ACHN (cell line): ENCODE data around the gene RRM1.

ENCODE experiments used
- DNase-seq: peaks from one replicate; pipeline ENCODE4 v3.0.0-alpha.2; 2015
- in situ Hi-C: cut with HindIII; loops from 2 replicates; pipeline ENCODE4 v1.10.0; 2017; ENCODE audit warnings: low sequenced_read_pairs, low pct_ligation_motif_present, low pct_unique_long_range_greater_than_20kb

RRM1 gene

DNA sequence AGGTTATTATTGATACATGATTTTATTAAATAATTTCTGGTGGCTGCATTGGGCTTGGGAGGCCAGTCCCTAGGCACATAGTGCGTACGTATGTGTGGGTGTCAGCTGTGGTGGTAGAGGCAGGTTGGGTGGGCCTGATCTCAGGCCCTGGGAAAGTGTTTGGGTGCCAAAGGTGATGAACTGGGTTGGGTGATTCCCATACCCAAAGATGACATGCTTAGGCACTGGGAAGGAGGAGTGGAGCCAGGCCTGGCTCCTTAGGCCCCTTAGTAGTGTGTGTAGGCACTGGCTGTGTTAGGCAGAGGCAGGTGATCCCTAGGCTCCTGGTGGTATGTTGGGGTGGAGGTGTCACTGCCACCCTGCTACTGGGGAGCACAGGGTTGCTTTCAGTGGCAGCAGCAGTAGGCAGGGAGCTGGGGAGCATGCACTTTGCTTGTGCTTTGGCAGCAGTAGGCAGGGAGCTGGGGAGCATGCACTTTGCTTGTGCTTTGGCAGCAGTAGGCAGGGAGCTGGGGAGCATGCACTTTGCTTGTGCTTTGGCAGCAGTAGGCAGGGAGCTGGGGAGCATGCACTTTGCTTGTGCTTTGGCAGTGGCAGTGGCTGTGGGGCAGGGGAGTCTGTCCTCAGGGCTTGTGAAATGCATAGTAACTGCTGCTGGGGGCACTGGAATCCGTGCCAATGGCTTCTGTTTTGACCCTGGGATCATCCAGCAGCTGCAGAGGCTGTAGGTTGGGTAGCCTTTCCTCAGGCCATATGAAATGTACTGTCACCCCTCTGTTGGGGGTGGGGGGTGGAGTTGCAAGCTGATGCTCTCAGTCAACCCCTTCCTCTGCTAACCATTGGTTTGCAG lies 84.4 kb downstream of the RRM1 start:
- in situ Hi-C loops: no loop called here
- DNase-seq: no peak

DNA sequence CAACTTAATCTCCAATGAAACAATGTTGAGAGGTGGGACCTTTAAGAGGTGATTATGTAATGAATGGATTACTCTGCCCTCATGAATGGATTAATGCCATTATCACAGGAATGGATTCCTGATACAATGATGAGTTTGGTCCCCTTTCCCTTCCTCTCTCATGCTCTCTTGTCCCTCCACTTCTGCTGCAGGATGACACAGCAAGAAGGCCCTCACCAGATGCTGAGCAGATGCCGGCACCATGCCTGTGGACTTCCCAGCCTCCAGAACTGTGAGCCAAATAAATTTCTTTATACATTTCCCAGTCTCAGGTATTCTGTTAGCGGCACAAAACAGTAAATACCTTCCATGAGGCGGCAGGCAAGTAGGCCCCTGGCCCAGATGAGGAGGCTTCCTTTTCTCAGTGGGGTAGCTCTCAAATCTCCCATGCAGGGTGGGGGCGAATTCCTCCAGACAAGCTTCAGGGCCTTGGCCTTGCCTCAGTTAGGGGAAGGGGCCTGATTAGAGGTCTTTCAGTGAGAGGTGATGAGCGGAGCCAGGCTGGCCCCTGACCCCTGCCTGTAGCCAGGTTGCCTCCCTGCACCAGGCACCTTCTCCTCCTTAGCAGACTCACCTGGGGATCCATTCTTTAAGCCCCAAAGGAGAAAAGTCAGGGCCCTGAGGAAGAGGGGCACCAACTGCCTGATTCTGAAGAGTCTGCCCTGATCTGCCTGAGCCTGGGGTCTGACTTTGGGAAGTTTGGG lies 86.0 kb downstream of the RRM1 start:
- DNase-seq: no peak
- in situ Hi-C loops: no loop called here

DNA sequence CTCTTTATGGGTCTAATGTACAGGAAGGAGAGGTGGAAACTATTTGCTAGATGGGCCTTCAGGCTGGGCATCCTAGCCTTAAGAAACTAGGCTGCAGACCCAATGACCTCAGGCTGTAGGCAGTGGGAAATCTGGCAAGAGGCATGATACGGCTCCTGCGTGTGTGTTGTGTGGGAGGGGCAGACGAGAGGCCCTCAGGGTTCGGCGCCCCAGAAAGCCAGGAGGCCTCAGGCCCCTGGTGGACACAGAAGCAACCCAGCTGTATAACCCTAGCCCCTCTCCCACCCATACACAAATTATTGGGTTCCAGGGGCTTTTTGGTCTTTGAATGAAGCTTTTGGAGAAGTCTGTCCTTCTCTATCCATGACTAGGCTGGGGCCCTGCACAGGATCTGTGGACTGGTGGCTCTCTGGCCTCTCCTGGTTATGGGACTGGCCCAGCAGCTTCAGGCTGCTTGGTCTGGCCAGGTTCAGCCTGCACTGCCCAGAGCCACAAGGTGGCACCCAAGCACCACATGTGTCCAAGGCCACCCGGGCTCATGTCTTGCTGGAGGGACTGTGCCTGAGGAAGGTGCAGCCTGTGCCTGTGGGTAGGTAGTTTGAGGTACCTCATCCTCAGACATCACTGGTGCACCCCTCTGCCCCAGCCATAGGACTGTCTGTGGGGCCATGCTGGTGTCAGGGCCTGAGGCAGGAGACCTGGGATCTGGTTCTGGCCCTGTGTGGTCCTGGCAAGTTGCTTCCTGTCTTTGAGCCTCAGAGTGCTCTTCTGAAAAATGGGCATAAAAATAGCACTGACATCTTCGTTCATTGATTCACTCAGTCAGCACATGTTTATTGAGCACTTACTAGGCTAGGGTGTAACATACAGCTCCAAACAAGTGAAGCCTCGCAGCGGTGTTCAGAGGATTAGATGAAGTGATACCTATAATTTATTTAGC lies 87.5 kb downstream of the RRM1 start:
- in situ Hi-C loops: no loop called here
- peak; percentile 52 for DNase-seq

DNA sequence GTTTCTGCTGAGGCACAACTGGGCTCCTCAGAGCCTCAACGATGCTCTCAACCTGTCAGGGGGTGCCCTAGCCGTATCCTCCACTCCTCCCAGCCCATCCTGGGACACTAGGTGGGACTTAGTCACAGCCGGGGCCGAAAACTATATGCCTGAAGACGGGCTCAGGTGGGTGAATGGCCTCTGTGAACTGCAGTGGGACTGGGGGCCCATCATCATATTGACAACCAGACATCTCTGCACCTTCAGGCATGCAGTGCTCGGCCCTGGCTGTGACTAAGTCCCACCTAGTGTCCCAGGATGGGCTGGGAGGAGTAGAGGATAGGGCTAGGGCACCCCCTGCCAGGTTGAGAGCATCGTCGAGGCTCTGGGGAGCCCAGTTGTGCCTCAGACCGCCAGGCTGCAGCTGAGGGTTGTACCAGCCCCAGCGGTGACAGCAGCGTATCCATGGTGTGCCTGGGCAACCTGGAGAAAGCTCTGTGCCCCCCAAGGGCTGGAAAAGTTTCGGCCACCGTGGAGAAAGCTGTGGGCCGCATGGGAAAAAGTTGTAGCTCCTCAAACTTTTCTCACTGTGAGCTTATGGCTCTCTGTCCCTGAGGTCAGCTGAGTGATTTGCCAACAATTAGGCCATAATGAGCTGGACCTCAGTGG lies 88.9 kb downstream of the RRM1 start:
- no peak for DNase-seq
- in situ Hi-C loops: no loop called here

DNA sequence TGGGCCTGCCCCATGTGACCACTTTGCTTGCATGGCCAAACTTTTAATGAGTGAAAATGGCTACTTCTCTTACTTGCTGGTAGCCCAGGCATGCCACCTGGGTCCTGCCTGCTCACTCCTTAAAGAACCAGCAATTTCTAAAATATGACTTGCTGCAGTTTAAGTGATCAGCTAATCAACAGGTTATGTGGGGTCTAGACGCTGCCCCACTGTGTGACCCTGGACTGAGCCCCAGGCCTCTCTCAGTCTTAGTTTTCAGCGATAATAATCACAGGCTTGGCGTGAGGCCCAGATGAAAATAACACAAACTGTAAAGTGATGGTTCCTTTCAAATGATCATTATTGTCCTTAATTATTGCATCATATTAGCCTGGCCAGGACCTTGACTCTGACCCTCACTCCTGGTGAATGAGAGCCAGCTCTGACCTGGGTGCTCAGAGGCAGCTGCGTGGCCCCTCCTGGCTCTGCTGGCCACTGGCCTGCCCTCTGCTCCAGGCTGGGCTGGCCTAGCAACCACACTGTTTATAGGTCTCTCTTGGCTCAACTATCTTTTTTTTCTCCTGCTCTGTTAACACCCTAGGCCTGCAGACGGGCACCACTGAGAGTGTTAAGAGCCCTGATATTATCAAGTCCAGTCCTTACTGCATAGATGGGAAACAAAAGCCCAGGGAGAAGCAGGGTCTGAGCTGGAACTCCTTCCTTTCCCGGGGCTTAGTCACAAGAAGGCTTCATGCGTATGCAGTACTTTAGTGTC lies 89.7 kb downstream of the RRM1 start:
- no peak for DNase-seq
- in situ Hi-C loops: no loop called here

DNA sequence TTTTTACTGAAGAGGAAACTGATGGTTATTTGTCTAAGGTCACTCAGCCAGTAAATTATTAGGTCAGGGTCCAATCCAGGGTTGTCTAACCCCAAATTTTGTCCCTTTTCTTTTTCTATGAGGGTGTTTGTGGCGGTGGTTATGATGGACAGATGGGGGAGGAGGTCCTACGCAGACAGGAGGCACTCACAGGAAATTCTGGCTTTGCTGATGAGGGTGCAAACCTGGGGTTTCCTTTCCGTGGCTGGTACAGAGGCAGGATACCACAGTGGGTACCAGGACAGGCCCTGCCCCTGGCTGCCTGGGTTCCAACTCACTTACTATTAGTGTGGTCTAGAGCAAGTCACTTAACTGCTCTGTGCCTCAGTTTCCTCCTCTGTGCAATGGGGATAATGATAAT lies 91.0 kb downstream of the RRM1 start:
- in situ Hi-C loops: no loop called here
- no peak for DNase-seq

DNA sequence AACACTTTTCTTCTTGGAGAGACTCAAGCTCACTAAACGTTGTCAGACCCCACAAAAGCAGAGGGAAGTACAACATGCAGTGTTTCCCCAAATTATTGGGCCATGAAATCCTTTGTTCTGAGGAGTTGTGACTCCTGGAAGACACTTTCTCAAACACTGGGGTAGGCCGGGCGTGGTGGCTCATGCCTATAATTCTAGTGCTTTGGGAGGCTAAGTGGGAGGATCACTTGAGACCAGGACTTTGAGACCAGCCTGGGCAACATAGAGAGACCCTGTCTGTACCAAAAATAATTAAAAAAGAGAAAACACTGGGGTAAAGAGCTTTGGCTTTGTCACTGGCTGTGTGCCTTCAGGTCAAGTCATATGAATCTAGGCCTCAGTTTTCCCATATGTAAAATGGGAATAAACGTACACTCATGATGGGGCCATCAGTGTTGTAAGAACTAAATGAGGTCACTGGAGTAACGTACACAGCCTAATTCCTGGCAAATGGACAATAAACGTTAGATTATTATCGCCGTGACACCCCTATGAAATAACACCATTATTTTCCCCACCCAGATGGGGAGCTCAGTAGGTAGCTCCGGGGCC lies 92.0 kb downstream of the RRM1 start:
- DNase-seq: no peak
- in situ Hi-C loops: no loop called here

DNA sequence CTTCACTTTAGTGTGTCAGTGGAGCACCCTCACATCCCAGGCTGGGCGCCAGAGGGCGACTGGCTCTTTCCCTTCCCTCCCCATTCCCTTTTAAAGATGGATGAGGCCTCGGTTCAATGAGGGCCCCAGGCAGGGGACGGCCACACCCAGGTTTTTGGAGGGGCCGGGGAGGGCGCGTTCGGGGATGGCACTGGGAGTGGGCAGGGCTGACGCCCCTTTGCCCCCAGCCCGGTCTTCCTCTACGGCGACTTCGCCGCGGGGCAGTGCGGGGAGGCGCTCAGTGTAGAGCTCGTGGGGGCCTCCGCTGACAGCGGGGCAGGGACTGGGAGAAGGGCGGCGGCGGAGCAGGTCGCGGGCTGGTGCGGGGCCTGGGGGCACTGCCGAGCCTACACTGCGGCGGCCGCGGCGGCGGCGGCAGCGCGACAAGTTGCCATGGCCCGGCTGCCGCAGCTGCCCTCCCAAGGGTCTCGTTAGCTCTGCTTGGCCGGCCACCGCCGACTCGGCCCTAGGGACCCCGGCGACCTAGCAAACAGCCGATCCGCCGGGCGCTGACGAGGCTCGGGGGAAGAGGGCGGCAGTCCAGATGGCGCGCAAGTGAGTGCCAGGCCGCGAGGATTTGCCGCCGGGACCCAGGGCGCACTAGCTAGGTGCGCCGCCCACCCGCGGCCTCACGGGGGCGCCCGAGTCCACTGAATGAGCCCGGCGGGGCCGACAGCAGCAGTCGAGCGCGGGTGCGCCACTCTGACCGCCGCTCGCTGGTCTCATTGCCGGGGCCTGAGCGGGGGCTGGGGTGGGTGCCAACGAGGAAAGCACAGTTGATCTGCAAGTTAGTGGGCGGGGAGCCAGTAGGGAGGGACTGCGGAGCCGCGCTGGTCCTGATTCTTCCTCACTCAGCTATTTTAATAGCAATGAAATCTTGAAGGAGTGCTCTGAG lies 92.7 kb downstream of the RRM1 start:
- in situ Hi-C loops: no loop called here
- peak; percentile 65 for DNase-seq
